ENCODE measurements around the gene CD164L2.

Gene CD164L2

DNA sequence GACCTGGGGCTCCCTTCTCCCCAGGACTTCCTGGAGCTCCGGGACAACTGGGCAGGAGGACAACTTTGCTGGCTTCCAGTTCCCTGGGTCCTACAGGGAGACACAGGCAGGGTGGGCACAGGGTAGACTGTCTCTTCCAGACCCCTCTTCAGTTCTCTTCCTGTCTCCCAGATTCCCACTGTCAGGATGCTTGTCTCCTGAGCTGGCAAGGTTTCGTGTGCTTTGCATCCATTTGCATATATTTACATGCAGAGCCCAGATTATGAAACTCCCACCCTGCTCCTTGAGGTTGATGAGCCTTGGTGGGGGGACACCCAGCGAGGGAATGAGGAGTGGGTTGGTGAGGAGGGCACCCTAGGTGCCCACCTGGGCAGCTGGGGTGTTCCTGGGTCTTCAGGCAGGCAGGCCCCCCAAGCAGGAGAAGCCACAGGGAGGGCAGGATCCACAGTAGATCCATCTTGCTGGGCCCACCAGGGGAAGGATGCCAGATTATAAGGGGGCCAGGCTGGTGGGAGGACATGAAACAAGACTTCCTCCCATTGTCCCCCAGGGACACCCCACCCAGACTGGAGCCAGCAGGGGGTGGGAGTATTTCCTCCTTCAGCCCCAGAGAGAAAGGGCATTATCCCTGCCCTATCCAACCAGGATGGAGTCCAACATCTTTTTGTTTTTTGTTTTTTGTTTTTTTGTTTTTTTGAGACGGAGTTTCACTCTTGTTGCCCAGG, 8.6 kb downstream of the CD164L2 start, which contains the start of gene FCN3:
TSS of gene FCN3 (minus strand) at position 463 of the 725 bp plus-strand sequence. CDS start at position 457, 6 bp downstream.
- H3K4me3 ChIP-seq: no peak within 1 kb of the TSS
- no peak for DNase-seq (ENCODE audit: low spot score)
- TF ChIP-seq, protein P1, sequence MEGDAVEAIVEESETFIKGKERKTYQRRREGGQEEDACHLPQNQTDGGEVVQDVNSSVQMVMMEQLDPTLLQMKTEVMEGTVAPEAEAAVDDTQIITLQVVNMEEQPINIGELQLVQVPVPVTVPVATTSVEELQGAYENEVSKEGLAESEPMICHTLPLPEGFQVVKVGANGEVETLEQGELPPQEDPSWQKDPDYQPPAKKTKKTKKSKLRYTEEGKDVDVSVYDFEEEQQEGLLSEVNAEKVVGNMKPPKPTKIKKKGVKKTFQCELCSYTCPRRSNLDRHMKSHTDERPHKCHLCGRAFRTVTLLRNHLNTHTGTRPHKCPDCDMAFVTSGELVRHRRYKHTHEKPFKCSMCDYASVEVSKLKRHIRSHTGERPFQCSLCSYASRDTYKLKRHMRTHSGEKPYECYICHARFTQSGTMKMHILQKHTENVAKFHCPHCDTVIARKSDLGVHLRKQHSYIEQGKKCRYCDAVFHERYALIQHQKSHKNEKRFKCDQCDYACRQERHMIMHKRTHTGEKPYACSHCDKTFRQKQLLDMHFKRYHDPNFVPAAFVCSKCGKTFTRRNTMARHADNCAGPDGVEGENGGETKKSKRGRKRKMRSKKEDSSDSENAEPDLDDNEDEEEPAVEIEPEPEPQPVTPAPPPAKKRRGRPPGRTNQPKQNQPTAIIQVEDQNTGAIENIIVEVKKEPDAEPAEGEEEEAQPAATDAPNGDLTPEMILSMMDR (IDR thresholded peaks at IDR 0.05): no peak
- H3K27ac ChIP-seq: no peak within 1 kb of the TSS

DNA sequence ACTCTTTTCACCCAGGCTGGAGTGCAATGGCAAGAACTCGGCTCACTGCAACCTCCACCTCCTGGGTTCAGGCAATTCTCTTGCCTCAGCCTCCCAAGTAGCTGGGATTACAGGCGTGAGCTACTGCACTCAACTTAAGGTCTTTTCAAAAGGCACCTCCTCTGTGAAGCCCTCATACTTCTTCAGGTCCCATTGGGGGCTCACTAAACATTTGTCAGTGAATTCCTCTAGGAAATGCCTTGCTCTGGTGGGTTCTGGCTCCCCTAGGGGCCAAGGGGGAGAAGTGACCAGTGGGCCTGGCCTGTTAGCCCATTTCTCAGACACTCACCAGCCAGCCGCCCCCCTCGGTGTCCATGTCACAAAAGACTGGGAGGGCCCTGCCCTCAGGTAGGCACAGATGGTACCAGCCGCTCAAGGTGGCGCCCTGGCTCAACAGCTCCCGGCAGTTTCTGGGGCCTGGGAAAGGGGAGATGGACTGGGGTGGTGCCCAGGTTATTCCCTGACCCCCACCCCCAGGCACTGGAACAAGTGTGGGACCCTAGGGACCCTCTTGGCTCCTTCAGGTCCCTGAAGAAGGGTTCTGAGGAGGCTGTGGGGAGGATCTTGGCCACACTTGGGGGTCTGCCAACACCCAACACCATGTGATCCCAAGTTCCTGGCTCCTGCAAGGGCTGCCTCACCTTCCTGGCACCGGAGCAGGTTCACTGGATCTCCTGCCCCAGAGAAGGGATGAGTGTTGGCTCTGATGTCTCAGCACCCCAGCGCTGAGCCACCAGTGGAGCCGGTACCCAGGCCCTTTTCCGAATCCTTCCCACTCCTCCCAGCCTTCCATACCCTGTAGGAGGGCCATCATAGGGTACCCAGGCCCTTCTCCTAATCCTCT, 10.1 kb downstream of the CD164L2 start:
- DNase-seq (ENCODE audit: low spot score): no peak
- TF ChIP-seq, protein P1 (IDR thresholded peaks at IDR 0.05): no peak
- Histone ChIP-seq H3K27ac (no peak overlapping the region), H3K4me3 (no peak overlapping the region)

DNA sequence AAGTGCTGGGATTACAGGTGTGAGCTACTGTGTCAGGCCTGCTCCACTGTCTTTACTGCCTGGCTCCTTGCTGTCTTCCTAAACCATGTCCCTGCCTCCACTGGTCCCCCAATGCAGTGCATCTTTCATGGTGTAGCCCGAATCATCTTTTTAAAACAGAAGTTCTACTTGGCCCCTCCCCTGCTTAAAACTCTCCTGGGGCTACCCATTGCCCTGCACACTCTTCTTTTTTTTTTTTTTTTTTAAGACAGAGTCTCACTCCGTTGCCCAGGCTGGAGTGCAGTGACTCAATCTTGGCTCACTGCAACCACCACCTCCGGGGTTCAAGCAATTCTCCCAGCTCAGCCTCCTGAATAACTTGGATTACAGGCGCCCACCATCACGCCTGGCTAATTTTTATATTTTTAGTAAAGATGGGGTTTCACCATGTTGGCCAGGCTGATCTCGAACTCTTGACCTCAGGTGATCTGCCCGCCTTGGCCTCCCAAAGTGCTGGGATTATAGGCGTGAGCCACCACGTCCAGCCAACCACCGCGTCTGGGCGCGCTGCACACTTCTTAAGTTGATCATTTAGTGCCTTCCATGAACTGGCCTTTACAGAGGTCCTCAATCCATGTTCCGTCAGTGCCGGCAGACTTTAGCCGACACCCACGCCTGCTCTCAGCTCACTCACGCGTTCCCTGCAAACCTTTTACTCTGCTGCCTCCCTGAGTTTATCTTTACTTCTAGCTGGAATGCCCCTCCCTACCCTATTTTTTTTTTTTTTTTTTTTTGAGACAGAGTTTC, 10.9 kb downstream of the CD164L2 start:
- no peak overlapping the region for H3K27ac ChIP-seq
- TF ChIP-seq, protein P1 (IDR thresholded peaks at IDR 0.05): no peak
- DNase-seq (ENCODE audit: low spot score): no peak
- no peak overlapping the region for H3K4me3 ChIP-seq

DNA sequence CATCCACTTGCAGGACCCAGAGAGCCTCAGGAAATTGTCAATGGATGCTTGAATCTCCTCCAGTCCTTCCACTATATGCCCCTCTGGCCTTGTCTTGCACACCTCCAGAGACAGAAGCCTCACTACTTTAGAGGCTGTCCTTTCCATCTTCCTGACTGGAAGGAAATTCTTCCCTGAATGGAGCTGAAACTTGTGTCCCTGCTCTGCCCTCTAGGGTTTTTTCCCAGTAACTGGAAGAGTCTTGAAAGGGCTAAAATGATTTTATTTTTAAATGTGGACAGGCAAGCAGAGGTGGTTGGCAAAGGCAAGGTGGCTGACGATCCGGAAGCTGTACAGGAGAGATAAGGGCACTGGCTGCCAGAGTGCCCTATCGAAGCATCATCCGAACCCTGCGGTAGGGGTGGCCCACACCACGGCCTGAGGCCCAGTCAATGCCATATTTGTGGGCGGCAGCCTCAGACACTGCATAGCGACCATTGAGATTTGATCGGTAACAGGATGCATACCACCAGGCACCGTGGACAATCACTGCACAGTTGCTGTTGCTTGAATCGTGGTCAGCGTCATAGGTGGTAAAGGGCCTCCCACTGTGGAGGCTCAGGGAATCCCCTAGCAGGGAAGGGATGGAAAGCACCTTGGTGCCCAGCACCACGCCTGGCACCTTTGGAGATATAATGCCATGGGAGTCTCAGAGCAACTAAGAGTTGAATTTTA, 14.1 kb downstream of the CD164L2 start:
- Histone ChIP-seq H3K4me3 (no peak overlapping the region), H3K27ac (peak overlapping the region; percentile 14 to 33)
- DNase-seq (ENCODE audit: low spot score): no peak
- TF ChIP-seq, protein P1 (IDR thresholded peaks at IDR 0.05): no peak

DNA sequence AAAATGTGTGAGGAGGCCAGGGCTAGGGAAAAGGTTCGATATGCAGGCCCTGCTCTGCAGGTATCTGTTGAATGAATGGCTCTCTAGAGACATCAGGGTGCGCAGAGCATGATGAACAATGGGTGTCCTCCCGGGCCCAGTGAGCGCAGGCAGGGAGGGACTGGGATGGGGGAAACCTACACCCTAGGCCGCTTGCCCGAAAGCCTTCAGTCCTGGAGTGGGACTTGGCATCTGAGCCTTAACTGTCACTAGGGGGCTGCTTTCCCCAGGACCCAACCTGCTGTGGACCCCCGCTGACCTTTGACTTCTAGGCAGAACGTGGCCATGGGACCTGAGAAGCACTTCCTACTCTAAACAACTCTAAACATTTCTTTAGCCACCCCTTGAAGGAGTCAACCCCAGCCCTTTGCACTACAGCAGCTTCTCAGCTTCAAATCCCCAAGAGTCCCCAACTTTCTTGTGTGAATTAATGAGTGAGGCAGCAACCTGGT, 15.9 kb downstream of the CD164L2 start:
- TF ChIP-seq, protein P1 (IDR thresholded peaks at IDR 0.05): no peak
- peak overlapping the region; percentile 99 for H3K27ac ChIP-seq
- no peak for DNase-seq (ENCODE audit: low spot score)
- H3K4me3 ChIP-seq: peak overlapping the region; percentile 90

Data from coronary artery (tissue), 2 donors.